H1 (cell line): Measurements from ENCODE around the gene JAKMIP1. TPM values are rescaled to one million over a fixed set of nuclear protein-coding genes. Genes with fewer than 3 reads are reported as not detected.

Source experiments
- CTCF ChIA-PET: fragments of 300-600 bp; sonication (Branson Sonifier 250); formaldehyde crosslinking; loops from one replicate; lab custom pipeline; 2021; ENCODE audit not compliant: partially characterized antibody; lab: Charles Lee
- POLR2A ChIA-PET: fragments of 300-600 bp; sonication (Branson Sonifier 250); formaldehyde crosslinking; loops from one replicate; lab custom pipeline; 2021; ENCODE audit warnings: inconsistent platforms; ENCODE audit not compliant: partially characterized antibody; lab: Charles Lee
- DNase-seq, 2 experiments: peaks; one replicate each; pipeline versions ENCODE4 v3.0.0 to v3.0.0-alpha.2; 2010 to 2022; ENCODE audit warnings: low spot score in 2 of 2, low read depth in 1 of 2, mixed read lengths in 1 of 2
- FAIRE-seq: peaks from 2 replicates; lab custom pipeline; 2011; peaks lifted over from hg19 to GRCh38; lab: Jason Lieb, UNC
- H2AFZ ChIP-seq: 2 replicates; pipeline ENCODE4 v1.8.1; 2012; ENCODE audit warnings: low read length, inconsistent platforms
- H2AK5ac ChIP-seq: 2 replicates; pipeline ENCODE4 v1.6.1; 2013; ENCODE audit warnings: low read depth, low read length
- H2BK120ac ChIP-seq: replicated peaks from 2 replicates; pipeline ENCODE3; 2013; ENCODE audit warnings: low read depth, low read length, inconsistent platforms
- H2BK12ac ChIP-seq: 2 replicates; pipeline ENCODE4 v1.6.1; 2013; ENCODE audit warnings: low read depth, low read length
- H2BK15ac ChIP-seq: 2 replicates; pipeline ENCODE4 v1.6.1; 2013; ENCODE audit warnings: low read length
- H2BK20ac ChIP-seq: 2 replicates; pipeline ENCODE4 v1.6.1; 2013; ENCODE audit warnings: low read length
- H2BK5ac ChIP-seq: 2 replicates; pipeline ENCODE4 v1.6.1; 2013; ENCODE audit warnings: low read depth, low read length
- H3K14ac ChIP-seq: 2 replicates; pipeline ENCODE4 v1.6.1; 2013; ENCODE audit warnings: inconsistent platforms; ENCODE audit not compliant: insufficient read length
- H3K18ac ChIP-seq: 2 replicates; pipeline ENCODE4 v1.6.1; 2013; ENCODE audit warnings: low read length; ENCODE audit errors: extremely low read depth
- H3K23ac ChIP-seq: 2 replicates; pipeline ENCODE4 v1.6.1; 2013; ENCODE audit warnings: inconsistent platforms; ENCODE audit not compliant: insufficient read length
- H3K23me2 ChIP-seq: 2 replicates; pipeline ENCODE4 v1.6.1; 2013; ENCODE audit warnings: low read depth, low read length
- H3K27ac ChIP-seq: 2 replicates; pipeline ENCODE4 v1.6.1; 2011; ENCODE audit warnings: low read depth, low read length, inconsistent platforms
- H3K27me3 ChIP-seq, 4 experiments: replicated peaks in 1 of 4; 1 replicate in 1 of 4; 2 replicates in 3 of 4; pipeline versions ENCODE4 v1.6.1 to v1.8.1; 2011 to 2013; ENCODE audit warnings: low read length in 3 of 4, mild to moderate bottlenecking in 3 of 4, inconsistent platforms in 2 of 4, mixed read lengths in 2 of 4, moderate library complexity in 1 of 4; ENCODE audit not compliant: control insufficient read depth in 3 of 4, insufficient read depth in 3 of 4; ENCODE audit errors: extremely low read depth in 1 of 4
- H3K36me3 ChIP-seq, 4 experiments: 2 replicates each; pipeline versions ENCODE4 v1.6.1 to v1.8.1; 2011 to 2013; ENCODE audit warnings: mild to moderate bottlenecking in 4 of 4, low read length in 3 of 4, moderate library complexity in 2 of 4, control low read depth in 1 of 4, inconsistent platforms in 1 of 4; ENCODE audit not compliant: insufficient read depth in 4 of 4, control insufficient read depth in 2 of 4
- H3K4ac ChIP-seq: replicated peaks from 2 replicates; pipeline ENCODE3; 2013; ENCODE audit warnings: low read length, low read depth, mixed read lengths, inconsistent platforms; ENCODE audit not compliant: insufficient read length
- H3K4me1 ChIP-seq, 4 experiments: replicated peaks in 1 of 4; 1 replicate in 1 of 4; 2 replicates in 3 of 4; pipeline versions ENCODE4 v1.6.1 to v1.8.1; 2011 to 2013; ENCODE audit warnings: low read length in 3 of 4, inconsistent platforms in 2 of 4, mixed read lengths in 1 of 4; ENCODE audit not compliant: insufficient read depth in 4 of 4, control insufficient read depth in 3 of 4
- H3K4me2 ChIP-seq, 2 experiments: 2 replicates each; pipeline versions ENCODE4 v1.6.1 to v1.8.1; 2011 to 2013; ENCODE audit warnings: low read depth in 2 of 2, low read length in 2 of 2, control low read depth in 1 of 2, inconsistent platforms in 1 of 2, mild to moderate bottlenecking in 1 of 2; ENCODE audit not compliant: insufficient read depth in 1 of 2
- H3K4me3 ChIP-seq, 4 experiments: fragments of 200-600, 300-600 bp in 1 of 4; sonication (generic), shearing (Covaris generic), sonication (Bioruptor Twin) in 1 of 4; 2 replicates each; pipeline versions ENCODE4 v1.5.1 to v1.8.1; 2011 to 2016; ENCODE audit warnings: low read length in 4 of 4, low read depth in 3 of 4, control low read depth in 2 of 4, inconsistent platforms in 2 of 4, mild to moderate bottlenecking in 2 of 4, mixed read lengths in 1 of 4, moderate library complexity in 1 of 4; ENCODE audit not compliant: insufficient read depth in 2 of 4; ENCODE audit errors: extremely low read depth in 1 of 4
- H3K56ac ChIP-seq: replicated peaks from 2 replicates; pipeline ENCODE3; 2013; ENCODE audit warnings: low read depth, mild to moderate bottlenecking, mixed read lengths, low read length, inconsistent platforms; ENCODE audit not compliant: insufficient read length
- H3K79me1 ChIP-seq: 2 replicates; pipeline ENCODE4 v1.6.1; 2013; ENCODE audit warnings: low read depth, low read length, control low read depth
- H3K79me2 ChIP-seq, 2 experiments: 2 replicates each; pipeline versions ENCODE4 v1.6.1 to v1.8.1; 2012 to 2013; ENCODE audit warnings: low read length in 2 of 2, mild to moderate bottlenecking in 2 of 2, inconsistent platforms in 1 of 2; ENCODE audit not compliant: insufficient read depth in 2 of 2, control insufficient read depth in 1 of 2
- H3K9ac ChIP-seq, 4 experiments: replicated peaks in 1 of 4; 1 replicate in 1 of 4; 2 replicates in 3 of 4; pipeline versions ENCODE4 v1.6.1 to v1.8.1; 2011 to 2013; ENCODE audit warnings: low read depth in 3 of 4, low read length in 3 of 4, control low read depth in 2 of 4, mild to moderate bottlenecking in 2 of 4, moderate library complexity in 2 of 4, inconsistent platforms in 1 of 4; ENCODE audit errors: extremely low read depth in 1 of 4
- H3K9me3 ChIP-seq, 2 experiments: 2 replicates each; pipeline versions ENCODE4 v1.6.1 to v1.8.1; 2012 to 2013; ENCODE audit warnings: mild to moderate bottlenecking in 2 of 2, moderate library complexity in 2 of 2, control low read depth in 1 of 2, inconsistent platforms in 1 of 2, low read depth in 1 of 2, low read length in 1 of 2, mixed read lengths in 1 of 2; ENCODE audit not compliant: insufficient read depth in 2 of 2
- H4K20me1 ChIP-seq, 2 experiments: replicated peaks in 1 of 2; 2 replicates each; pipeline versions ENCODE3 to v1.8.1; 2011 to 2013; ENCODE audit warnings: inconsistent platforms in 2 of 2, low read length in 2 of 2, mild to moderate bottlenecking in 1 of 2; ENCODE audit not compliant: insufficient read depth in 2 of 2, control insufficient read depth in 1 of 2
- H4K5ac ChIP-seq: 2 replicates; pipeline ENCODE4 v1.6.1; 2013; ENCODE audit warnings: low read length, low read depth, mixed read lengths, inconsistent platforms; ENCODE audit not compliant: insufficient read length
- H4K8ac ChIP-seq: 2 replicates; pipeline ENCODE4 v1.8.0; 2013; ENCODE audit warnings: mild to moderate bottlenecking, moderate library complexity, low read length, inconsistent platforms; ENCODE audit not compliant: insufficient read depth; ENCODE audit errors: extremely low read depth
- H4K91ac ChIP-seq: replicated peaks from 2 replicates; pipeline ENCODE3; 2013; ENCODE audit warnings: low read length, mixed read lengths, inconsistent platforms; ENCODE audit not compliant: insufficient read length
- CREB1 ChIP-seq: IDR thresholded peaks from 2 replicates; pipeline ENCODE4 v1.6.1; 2012; ENCODE audit warnings: inconsistent platforms
- FOSL1 ChIP-seq: IDR thresholded peaks from 2 replicates; pipeline ENCODE4 v1.6.1; 2011; ENCODE audit warnings: mild to moderate bottlenecking, low read depth, low read length, moderate library complexity; ENCODE audit not compliant: insufficient read depth
- MAFK ChIP-seq: IDR thresholded peaks from 2 replicates; pipeline ENCODE4 v1.6.1; 2012; ENCODE audit warnings: low read depth, mild to moderate bottlenecking, improper control_type of control experiment, low read length
- POLR2AphosphoS5 ChIP-seq: IDR thresholded peaks from 2 replicates; pipeline ENCODE4 v1.6.1; 2011; ENCODE audit warnings: low read depth, low read length
- RAD21 ChIP-seq, 2 experiments: IDR thresholded peaks in 1 of 2; conservative IDR thresholded peaks in 1 of 2; 2 replicates each; pipeline ENCODE4 v1.6.1; 2011; ENCODE audit warnings: low read depth in 2 of 2, low read length in 2 of 2, improper control_type of control experiment in 1 of 2, inconsistent platforms in 1 of 2, mild to moderate bottlenecking in 1 of 2, moderate library complexity in 1 of 2
- RNF2 ChIP-seq: fragments of 200-900, 300-1000 bp; sonication (generic); IDR thresholded peaks from 2 replicates; pipeline ENCODE4 v1.7.1; 2016; ENCODE audit warnings: borderline replicate concordance, low read depth, mild to moderate bottlenecking, antibody characterized with exemption, low read length; ENCODE audit not compliant: poor library complexity, severe bottlenecking; ENCODE audit errors: missing control alignments
- SAP30 ChIP-seq: fragments of 300-600 bp; sonication (generic); IDR thresholded peaks from 2 replicates; pipeline ENCODE4 v1.7.1; 2012; ENCODE audit warnings: low read length, moderate library complexity, mild to moderate bottlenecking, inconsistent platforms; ENCODE audit not compliant: insufficient read depth, insufficient replicate concordance
- SIN3A ChIP-seq, 2 experiments: IDR thresholded peaks in 1 of 2; conservative IDR thresholded peaks in 1 of 2; 2 replicates each; pipeline ENCODE4 v1.6.1; 2011 to 2012; ENCODE audit warnings: low read length in 2 of 2, improper control_type of control experiment in 1 of 2, low read depth in 1 of 2, mild to moderate bottlenecking in 1 of 2
- SIRT6 ChIP-seq: IDR thresholded peaks from one replicate; pipeline ENCODE4 v1.7.1; 2012; ENCODE audit warnings: low read length, inconsistent platforms
- SUZ12 ChIP-seq: fragments of 200-600 bp; sonication (generic); IDR thresholded peaks from 2 replicates; pipeline ENCODE4 v1.6.1; 2012; ENCODE audit warnings: mild to moderate bottlenecking, inconsistent platforms, low read length, moderate library complexity, mixed read lengths
- TEAD4 ChIP-seq: IDR thresholded peaks from 2 replicates; pipeline ENCODE4 v1.6.1; 2012; ENCODE audit warnings: low read depth, low read length, inconsistent platforms, mixed read lengths
- WGBS, 2 experiments: shearing (Covaris generic) in 1 of 2; methylation state at CpG; one replicate each; pipeline versions ENCODE4 v1.1.6 to v1.1.7; 2013 to 2015; ENCODE audit warnings: low lambda C conversion rate in 2 of 2, mixed read lengths in 2 of 2, inconsistent platforms in 1 of 2, low coverage in 1 of 2, missing lambda C conversion rate in 1 of 2; ENCODE audit not compliant: insufficient replicate concordance in 2 of 2, insufficient coverage in 1 of 2, insufficient read length in 1 of 2; ENCODE audit errors: extremely low coverage in 1 of 2, missing lambda C conversion rate in 1 of 2; 5-methylcytosine and 5-hydroxymethylcytosine counted together
- polyA plus RNA-seq, 7 experiments: library from polyadenylated mRNA; depleted of rRNA in 3 of 7; stranded (reverse) in 5 of 7; unstranded in 2 of 7; fragments of >200 nt in 5 of 7; fragments of 200-250 nt in 2 of 7; gene quantifications; 1 replicate in 5 of 7; 2 replicates in 1 of 7; 4 replicates in 1 of 7; pipeline versions ENCODE4 v1.2.1 to v1.2.3, GENCODE V29; 2011 to 2013; ENCODE audit warnings: missing spikeins in 2 of 7, mixed read lengths in 2 of 7
- total RNA-seq: library from RNA; stranded (reverse); fragmentation: NEBNext Ultra II Directional; extraction: Animal tissue kit (Norgen Biotek cat#: 25700); gene quantifications from 2 replicates; pipeline ENCODE4 v1.2.1, GENCODE V29; 2021

Gene JAKMIP1
- total and polyA plus RNA-seq, 2 of the 8 experiments (the other 6 are each of a cell fraction or from before 2014, with no cell fraction given) = 2.5 to 4.4 TPM

- no peak for FAIRE-seq
- Histone ChIP-seq H4K5ac (no peak overlapping the region), H3K9me3 (no peaks in the 10 kb centered on the region), H2AFZ (no peak overlapping the region), H3K79me2 (no peaks in the 10 kb centered on the region), H3K23me2 (peaks cover 5% of the 10 kb centered on the region), H3K27ac (no peak overlapping the region), H3K4ac (no peak overlapping the region), H3K4me2 (no peak overlapping the region), H4K8ac (no peak overlapping the region), H3K14ac (no peak overlapping the region), H2BK5ac (no peak overlapping the region), H3K27me3 (peaks cover 0 to 9% (median 7%) of the 10 kb centered on the region in 4 experiments; a peak in 4 of 7 replicates), H3K9ac (no peak overlapping the region), H3K56ac (no peak overlapping the region), H4K20me1 (peaks cover 0 to 5% of the 10 kb centered on the region in 2 experiments), H3K79me1 (no peaks in the 10 kb centered on the region), H2AK5ac (no peak overlapping the region), H4K91ac (no peak overlapping the region), H2BK20ac (no peak overlapping the region), H3K4me3 (no peak overlapping the region), H3K18ac (no peak overlapping the region), H3K36me3 (no peaks in the 10 kb centered on the region), H3K4me1 (peaks cover 0 to under 1% (median 0%) of the 10 kb centered on the region in 4 experiments; a peak in 3 of 7 replicates), H2BK15ac (no peak overlapping the region), H2BK120ac (no peak overlapping the region), H3K23ac (no peak overlapping the region), H2BK12ac (no peak overlapping the region)
- ChIA-PET POLR2A (no interaction called here), CTCF (interaction anchor here (1.3 to 3.6 kb wide), 3 partner anchors 25 to 139 kb away, joined by 5 to 11 read pairs (median 10); no protein-coding TSS in a partner anchor)
- 91% methylated on average over 7 of the region's 7 CpGs; no CpG with 5 or more reads in 1 of the 2 experiments for WGBS, 2 experiments
- no peak for TF ChIP-seq MAFK
- no peak for TF ChIP-seq RNF2
- no peak for TF ChIP-seq SIRT6
- TF ChIP-seq FOSL1 = no peak
- TF ChIP-seq SUZ12 = no peak
- TF ChIP-seq SAP30 = no peak
- TF ChIP-seq CREB1 = no peak
- no peak for TF ChIP-seq POLR2AphosphoS5
- TF ChIP-seq SIN3A (conservative IDR thresholded peaks at IDR 0.05 in 1 of 2, IDR thresholded peaks at IDR 0.05 in 1 of 2; ENCODE audit: low read depth in 1 of 2, low read length in 2 of 2) = no peak
- no peak for TF ChIP-seq TEAD4
- TF ChIP-seq RAD21 (IDR thresholded peaks at IDR 0.05 in 1 of 2, conservative IDR thresholded peaks at IDR 0.05 in 1 of 2; ENCODE audit: low read depth in 2 of 2, low read length in 2 of 2) = no peak
- DNase-seq = no peak
These were observed 26.2 kb upstream of the JAKMIP1 start for GRCh38 chr4:6226506-6226905.
